ENCODE measurements around the gene GRID2. TPM values are rescaled to one million over a fixed set of nuclear protein-coding genes. Genes with fewer than 3 reads are reported as not detected.

The GRID2 gene
- total and polyA plus RNA-seq, 2 of the 4 experiments (the other 2 are of a cell fraction): under 0.01 TPM; not detected in 1

DNA sequence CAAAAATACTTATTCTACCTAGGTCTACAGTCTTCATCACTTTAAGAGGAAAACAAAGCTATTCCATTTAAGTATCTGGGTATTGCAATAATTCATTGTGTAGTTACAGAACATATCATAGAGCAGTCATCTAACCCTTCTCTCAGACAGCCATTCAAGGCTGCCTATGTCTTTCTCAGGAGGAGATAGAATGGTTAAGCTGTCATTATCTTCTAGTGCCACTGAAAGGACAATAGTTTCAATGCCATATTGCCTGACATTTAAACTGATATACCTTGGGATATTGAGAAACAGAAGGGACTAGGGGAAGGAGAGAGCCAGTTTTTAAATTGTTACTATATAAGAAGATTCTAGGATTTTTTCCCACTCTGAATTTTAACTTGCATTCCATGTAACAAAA is 527.0 kb downstream of the GRID2 start:
- Histone ChIP-seq H3K4me2 (ENCODE audit: low read depth, low read length) (no peak overlapping the region), H3K9ac (ENCODE audit: low read depth, low read length) (no peak overlapping the region), H3K79me1 (ENCODE audit: low read depth in 1 of 2, low read length in 2 of 2) (no peaks in the 10 kb centered on the region), H4K20me1 (ENCODE audit: insufficient read depth, low read length) (no peaks in the 10 kb centered on the region), H3K14ac (replicated peaks; ENCODE audit: low read depth, low read length) (no peak overlapping the region), H2AFZ (replicated peaks; ENCODE audit: low read length, poor library complexity) (no peak overlapping the region), H3K36me3 (ENCODE audit: control insufficient read depth, insufficient read depth, low read length) (no peaks in the 10 kb centered on the region), H3K9me3 (ENCODE audit: control insufficient read depth, insufficient read depth, low read length) (no peaks in the 10 kb centered on the region), H4K5ac (ENCODE audit: low read depth, low read length) (no peak overlapping the region), H4K91ac (ENCODE audit: insufficient read depth, low read depth, low read length) (no peak overlapping the region), H3K9me1 (ENCODE audit: insufficient read depth, low read length) (no peaks in the 10 kb centered on the region), H2BK5ac (ENCODE audit: low read depth, low read length, poor library complexity, severe bottlenecking) (no peak overlapping the region), H3K4me1 (ENCODE audit: control insufficient read depth, insufficient read depth, low read length) (no peaks in the 10 kb centered on the region), H3K27me3 (ENCODE audit: control insufficient read depth, insufficient read depth, low read length) (no peaks in the 10 kb centered on the region), H2BK120ac (ENCODE audit: low read depth, low read length) (no peak overlapping the region), H2BK20ac (ENCODE audit: low read depth, low read length) (no peak overlapping the region), H3K4ac (ENCODE audit: low read depth, low read length) (no peak overlapping the region), H3K23ac (ENCODE audit: low read depth, low read length) (no peak overlapping the region), H2AK9ac (replicated peaks; ENCODE audit: low read depth, low read length, poor library complexity) (no peak overlapping the region), H3K4me3 (ENCODE audit: insufficient read depth, low read depth, low read length) (no peak overlapping the region), H2BK15ac (ENCODE audit: low read depth, low read length) (no peak overlapping the region), H4K8ac (ENCODE audit: low read depth in 2 of 2, low read length in 2 of 2) (no peak overlapping the region), H3K18ac (ENCODE audit: low read depth, low read length) (no peak overlapping the region), H2AK5ac (ENCODE audit: low read depth, low read length) (no peak overlapping the region), H3K56ac (ENCODE audit: extremely low read depth, insufficient read depth, low read length) (no peak overlapping the region), H3K27ac (ENCODE audit: insufficient read depth, low read length) (no peak overlapping the region)
- ATAC-seq (ENCODE audit: low read depth): no peak
- in situ Hi-C loops (cut with MboI; ENCODE audit: low sequenced_read_pairs): no loop called here
- dilution Hi-C loops (cut with HindIII; ENCODE audit: low sequenced_read_pairs, unreplicated experiment): no loop called here
- intact Hi-C loops (cut with micrococcal nuclease): no loop called here
- CTCF ChIA-PET: interaction anchor here (0.6 kb wide), 1 partner anchor 431 kb away, joined by 5 read pairs; no protein-coding TSS in a partner anchor
- POLR2A ChIA-PET (ENCODE audit: unreplicated experiment): interaction anchor here (0.6 kb wide), 1 partner anchor 1111 kb away, joined by 5 read pairs; no protein-coding TSS in a partner anchor
- BruUV-seq (replicated peaks): no TSS peak
- no peak for DNase-seq
- TF ChIP-seq FOS (IDR thresholded peaks at IDR 0.05; ENCODE audit: low read depth, low read length) (no peak), CHD1 (IDR thresholded peaks at IDR 0.05; ENCODE audit: low read depth, low read length) (no peak), MAFK (IDR thresholded peaks at IDR 0.05; ENCODE audit: low read depth, low read length) (no peak), RAD21 (IDR thresholded peaks at IDR 0.05; ENCODE audit: low read length) (no peak), MXI1 (IDR thresholded peaks at IDR 0.05; ENCODE audit: borderline replicate concordance, low read depth, low read length) (no peak), POLR2A (IDR thresholded peaks at IDR 0.05; ENCODE audit: low read depth, low read length) (no peak), SMC3 (IDR thresholded peaks at IDR 0.05; ENCODE audit: low read depth, low read length) (no peak), RFX5 (IDR thresholded peaks at IDR 0.05; ENCODE audit: low read depth, low read length) (no peak), CEBPB (IDR thresholded peaks at IDR 0.05; ENCODE audit: low read depth, low read length) (no peak), NFE2L2 (IDR thresholded peaks at IDR 0.05; ENCODE audit: low read depth, low read length) (no peak), MAZ (IDR thresholded peaks at IDR 0.05; ENCODE audit: borderline replicate concordance, low read depth, low read length) (no peak), RCOR1 (IDR thresholded peaks at IDR 0.05; ENCODE audit: insufficient replicate concordance, low read length) (no peak), BHLHE40 (IDR thresholded peaks at IDR 0.05; ENCODE audit: low read depth, low read length) (no peak)
- TF ChIP-seq, protein P1, sequence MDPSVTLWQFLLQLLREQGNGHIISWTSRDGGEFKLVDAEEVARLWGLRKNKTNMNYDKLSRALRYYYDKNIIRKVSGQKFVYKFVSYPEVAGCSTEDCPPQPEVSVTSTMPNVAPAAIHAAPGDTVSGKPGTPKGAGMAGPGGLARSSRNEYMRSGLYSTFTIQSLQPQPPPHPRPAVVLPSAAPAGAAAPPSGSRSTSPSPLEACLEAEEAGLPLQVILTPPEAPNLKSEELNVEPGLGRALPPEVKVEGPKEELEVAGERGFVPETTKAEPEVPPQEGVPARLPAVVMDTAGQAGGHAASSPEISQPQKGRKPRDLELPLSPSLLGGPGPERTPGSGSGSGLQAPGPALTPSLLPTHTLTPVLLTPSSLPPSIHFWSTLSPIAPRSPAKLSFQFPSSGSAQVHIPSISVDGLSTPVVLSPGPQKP (IDR thresholded peaks at IDR 0.05; ENCODE audit: borderline replicate concordance, low read depth, low read length): no peak
- TF ChIP-seq, protein P2, sequence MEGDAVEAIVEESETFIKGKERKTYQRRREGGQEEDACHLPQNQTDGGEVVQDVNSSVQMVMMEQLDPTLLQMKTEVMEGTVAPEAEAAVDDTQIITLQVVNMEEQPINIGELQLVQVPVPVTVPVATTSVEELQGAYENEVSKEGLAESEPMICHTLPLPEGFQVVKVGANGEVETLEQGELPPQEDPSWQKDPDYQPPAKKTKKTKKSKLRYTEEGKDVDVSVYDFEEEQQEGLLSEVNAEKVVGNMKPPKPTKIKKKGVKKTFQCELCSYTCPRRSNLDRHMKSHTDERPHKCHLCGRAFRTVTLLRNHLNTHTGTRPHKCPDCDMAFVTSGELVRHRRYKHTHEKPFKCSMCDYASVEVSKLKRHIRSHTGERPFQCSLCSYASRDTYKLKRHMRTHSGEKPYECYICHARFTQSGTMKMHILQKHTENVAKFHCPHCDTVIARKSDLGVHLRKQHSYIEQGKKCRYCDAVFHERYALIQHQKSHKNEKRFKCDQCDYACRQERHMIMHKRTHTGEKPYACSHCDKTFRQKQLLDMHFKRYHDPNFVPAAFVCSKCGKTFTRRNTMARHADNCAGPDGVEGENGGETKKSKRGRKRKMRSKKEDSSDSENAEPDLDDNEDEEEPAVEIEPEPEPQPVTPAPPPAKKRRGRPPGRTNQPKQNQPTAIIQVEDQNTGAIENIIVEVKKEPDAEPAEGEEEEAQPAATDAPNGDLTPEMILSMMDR (conservative IDR thresholded peaks at IDR 0.05; ENCODE audit: low read depth, low read length): no peak
- TF ChIP-seq, protein P3, sequence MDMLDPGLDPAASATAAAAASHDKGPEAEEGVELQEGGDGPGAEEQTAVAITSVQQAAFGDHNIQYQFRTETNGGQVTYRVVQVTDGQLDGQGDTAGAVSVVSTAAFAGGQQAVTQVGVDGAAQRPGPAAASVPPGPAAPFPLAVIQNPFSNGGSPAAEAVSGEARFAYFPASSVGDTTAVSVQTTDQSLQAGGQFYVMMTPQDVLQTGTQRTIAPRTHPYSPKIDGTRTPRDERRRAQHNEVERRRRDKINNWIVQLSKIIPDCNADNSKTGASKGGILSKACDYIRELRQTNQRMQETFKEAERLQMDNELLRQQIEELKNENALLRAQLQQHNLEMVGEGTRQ (IDR thresholded peaks at IDR 0.05; ENCODE audit: low read depth, low read length): no peak
